Astrocyte of the spinal cord (primary cell): ENCODE data around the gene PMS2.

Experiments used
- DNase-seq: peaks from one replicate; pipeline ENCODE4 v3.0.0; 2011; ENCODE audit warnings: low read depth, low spot score
- H3K4me3 ChIP-seq: 2 replicates; pipeline ENCODE4 v1.5.1; 2011; ENCODE audit warnings: low read depth, mild to moderate bottlenecking, low read length, moderate library complexity
- in situ Hi-C: cut with HindIII; loops from 2 replicates; pipeline ENCODE4 v1.10.0; 2017; ENCODE audit warnings: low sequenced_read_pairs
- TF ChIP-seq, protein P1 (sequence below): IDR thresholded peaks from 2 replicates; pipeline ENCODE4 v1.5.1; 2012; ENCODE audit warnings: low read depth, mild to moderate bottlenecking, low read length, inconsistent platforms

PMS2 gene

DNA sequence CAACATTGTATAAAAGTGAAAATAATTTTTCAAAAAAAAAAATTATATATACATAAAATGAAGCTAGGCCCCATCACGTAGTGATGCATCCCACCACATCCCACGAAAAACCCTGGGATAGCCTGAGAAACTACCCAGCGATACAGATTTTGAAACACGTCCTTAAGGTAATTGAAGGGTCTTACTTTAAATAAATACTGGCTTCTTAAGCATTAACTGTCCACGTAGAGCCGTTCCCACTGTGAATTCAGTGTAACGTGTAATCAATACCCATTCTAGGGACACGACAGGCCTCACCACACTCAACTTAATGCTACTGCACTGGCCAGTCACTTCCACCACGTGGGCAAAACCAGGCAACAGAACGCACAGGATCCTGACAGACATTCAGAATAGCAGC, 26.3 kb upstream of the PMS2 start:
- no peak for DNase-seq
- no peak overlapping the region for H3K4me3 ChIP-seq
- in situ Hi-C loops = no loop called here
- TF ChIP-seq, protein P1, sequence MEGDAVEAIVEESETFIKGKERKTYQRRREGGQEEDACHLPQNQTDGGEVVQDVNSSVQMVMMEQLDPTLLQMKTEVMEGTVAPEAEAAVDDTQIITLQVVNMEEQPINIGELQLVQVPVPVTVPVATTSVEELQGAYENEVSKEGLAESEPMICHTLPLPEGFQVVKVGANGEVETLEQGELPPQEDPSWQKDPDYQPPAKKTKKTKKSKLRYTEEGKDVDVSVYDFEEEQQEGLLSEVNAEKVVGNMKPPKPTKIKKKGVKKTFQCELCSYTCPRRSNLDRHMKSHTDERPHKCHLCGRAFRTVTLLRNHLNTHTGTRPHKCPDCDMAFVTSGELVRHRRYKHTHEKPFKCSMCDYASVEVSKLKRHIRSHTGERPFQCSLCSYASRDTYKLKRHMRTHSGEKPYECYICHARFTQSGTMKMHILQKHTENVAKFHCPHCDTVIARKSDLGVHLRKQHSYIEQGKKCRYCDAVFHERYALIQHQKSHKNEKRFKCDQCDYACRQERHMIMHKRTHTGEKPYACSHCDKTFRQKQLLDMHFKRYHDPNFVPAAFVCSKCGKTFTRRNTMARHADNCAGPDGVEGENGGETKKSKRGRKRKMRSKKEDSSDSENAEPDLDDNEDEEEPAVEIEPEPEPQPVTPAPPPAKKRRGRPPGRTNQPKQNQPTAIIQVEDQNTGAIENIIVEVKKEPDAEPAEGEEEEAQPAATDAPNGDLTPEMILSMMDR = no peak

DNA sequence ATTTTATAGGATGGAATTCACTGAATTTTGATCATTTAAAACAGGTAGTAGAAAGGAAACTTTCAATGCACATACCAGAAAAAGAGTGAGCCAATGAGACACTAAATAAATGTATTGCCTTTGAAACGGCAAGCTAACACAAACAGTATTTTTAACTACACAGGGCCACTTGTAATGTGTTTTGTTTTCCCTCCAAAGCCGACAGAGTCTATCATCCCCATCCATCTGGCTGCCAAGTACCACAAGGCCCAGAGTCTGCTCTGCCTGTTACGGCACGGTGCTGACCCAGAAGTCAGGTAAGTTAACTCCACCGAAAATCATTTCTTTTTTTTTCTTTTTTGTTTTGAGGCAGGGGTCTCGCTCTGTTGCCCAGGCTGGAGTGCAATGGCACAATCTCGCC, 23.8 kb upstream of the PMS2 start:
- no peak for DNase-seq
- in situ Hi-C loops = no loop called here
- TF ChIP-seq, protein P1 = no peak
- no peak overlapping the region for H3K4me3 ChIP-seq

DNA sequence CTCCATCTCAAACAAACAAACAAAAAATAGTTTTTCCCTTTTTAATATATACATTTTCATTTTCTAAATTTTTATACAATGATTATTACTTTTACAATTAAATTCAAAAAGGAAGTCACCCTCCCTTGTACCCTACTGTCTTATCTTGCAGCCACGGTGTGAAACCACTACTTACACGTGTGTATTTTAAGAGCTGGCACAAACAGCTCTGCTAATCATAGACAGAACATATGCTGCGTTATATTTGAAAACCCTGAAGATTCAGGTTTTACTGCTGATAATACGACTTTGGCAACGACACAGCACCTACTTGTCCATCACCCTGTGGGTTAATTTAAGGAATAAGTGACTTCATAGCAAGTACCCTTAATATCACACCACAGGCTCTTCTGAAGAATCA, 23.3 kb upstream of the PMS2 start:
- TF ChIP-seq, protein P1 = no peak
- in situ Hi-C loops = no loop called here
- DNase-seq = no peak
- no peak overlapping the region for H3K4me3 ChIP-seq

DNA sequence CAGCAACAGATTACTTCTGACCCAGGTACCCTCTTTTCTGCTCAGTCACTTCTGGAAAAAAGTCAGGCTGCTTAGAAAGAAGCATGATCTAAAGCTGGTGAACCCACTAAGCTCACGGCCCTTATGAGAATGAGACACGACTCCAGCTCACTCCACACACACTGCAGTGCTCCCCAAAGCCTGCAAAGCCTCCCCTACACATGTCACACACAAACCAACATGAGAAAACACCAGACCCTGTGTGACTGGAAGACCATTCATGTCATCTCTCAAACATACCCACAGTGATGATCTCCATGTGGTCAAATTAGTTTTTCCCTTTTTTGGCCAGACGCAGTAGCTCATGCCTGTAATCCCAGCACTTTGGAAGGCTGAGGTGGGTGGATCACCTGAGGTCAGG, 22.7 kb upstream of the PMS2 start:
- H3K4me3 ChIP-seq = no peak overlapping the region
- TF ChIP-seq, protein P1 = no peak
- in situ Hi-C loops = no loop called here
- DNase-seq = no peak

DNA sequence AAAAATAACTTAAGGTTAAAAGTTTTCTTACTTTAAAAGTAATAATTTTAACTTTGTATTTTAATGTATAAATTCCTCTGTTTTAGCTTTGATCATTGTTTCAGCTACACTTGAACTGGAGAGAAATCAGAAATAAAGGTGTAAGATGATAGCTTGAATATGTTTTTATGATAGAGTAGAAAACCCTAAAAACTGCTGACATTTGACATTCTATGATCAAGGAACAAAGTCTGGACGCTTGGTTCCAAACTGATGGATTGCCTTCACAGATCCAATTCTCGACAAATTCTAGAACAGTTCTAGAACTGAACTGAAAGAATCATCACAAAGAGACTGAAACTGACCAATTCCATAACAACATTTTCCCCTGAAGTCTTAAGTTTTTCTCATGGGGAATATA, 22.1 kb upstream of the PMS2 start, which contains the start of gene ANKRD61:
Gene ANKRD61, plus strand, starts transcription at position 389 of the 400 bp plus-strand sequence. Its CDS starts 0 bp downstream, at position 389.
- in situ Hi-C loops = no loop called here
- no peak for DNase-seq
- TF ChIP-seq, protein P1 = no peak
- no peak within 1 kb of the TSS for H3K4me3 ChIP-seq

DNA sequence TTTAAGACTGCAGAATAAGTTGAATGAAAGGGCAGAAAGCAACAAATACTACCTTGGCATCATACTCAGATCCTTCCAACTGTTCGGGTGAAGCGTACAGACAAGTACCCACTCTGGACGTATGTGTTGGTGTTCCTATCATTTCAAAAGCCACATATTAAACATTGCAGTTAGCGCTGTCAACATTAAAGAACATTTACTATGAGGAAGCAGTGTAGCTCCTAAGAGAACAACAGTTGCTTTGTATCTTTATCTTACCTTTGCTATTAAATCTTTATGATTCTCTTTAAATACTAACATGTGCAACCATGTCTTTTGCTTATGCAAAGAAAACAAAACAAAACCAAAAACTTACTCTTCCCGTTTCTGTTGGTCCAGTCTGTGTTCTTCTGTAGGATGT, 19.7 kb upstream of the PMS2 start:
- no peak overlapping the region for H3K4me3 ChIP-seq
- DNase-seq = no peak
- in situ Hi-C loops = no loop called here
- TF ChIP-seq, protein P1 = no peak

DNA sequence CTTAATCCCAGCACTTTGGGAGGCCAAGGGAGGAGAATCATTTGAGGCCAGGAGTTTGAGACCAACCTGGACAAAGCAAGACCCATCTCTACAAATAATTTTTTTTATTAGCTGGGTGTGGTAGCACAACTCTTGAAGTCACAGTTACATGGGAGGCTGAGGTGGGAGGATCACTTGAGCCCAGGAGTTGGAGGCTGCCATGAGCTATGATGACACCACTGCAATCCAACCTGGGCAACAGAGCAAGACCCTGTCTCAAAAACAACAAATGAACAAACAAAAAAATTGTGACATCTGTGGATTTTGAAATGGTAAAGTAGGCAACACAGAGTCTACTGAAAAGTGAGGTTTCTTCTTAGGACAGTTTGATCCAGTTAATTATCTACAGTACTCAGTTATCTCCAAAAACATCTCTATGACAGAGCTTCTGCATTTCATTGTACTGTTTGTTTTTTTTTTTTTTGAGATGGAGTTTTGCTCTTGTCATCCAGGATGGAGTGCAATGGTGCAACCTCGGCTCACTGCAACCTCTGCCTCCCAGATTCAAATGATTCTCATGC, 19.0 kb upstream of the PMS2 start:
- H3K4me3 ChIP-seq = no peak overlapping the region
- TF ChIP-seq, protein P1 = no peak
- DNase-seq = no peak
- in situ Hi-C loops = no loop called here
